BJ (cell line): ENCODE results near the gene CLIP3. TPM values are rescaled to one million over a fixed set of nuclear protein-coding genes. Genes with fewer than 3 reads are reported as not detected.
"Not testable (repeated sequence)": the region's sequence is repeated elsewhere in the genome, so short reads cannot be mapped to it uniquely, and the experiment has no call there.

Source experiments
- CTCF ChIA-PET: fragments of 350-600 bp; formaldehyde crosslinking; extraction: SDS; loops from one replicate; lab custom pipeline; 2021; ENCODE audit warnings: antibody characterized with exemption, inconsistent platforms; lab: Yijun Ruan, JAX
- POLR2A ChIA-PET: fragments of 300-600 bp; sonication (Branson Sonifier 250); formaldehyde crosslinking; extraction: SDS; loops from one replicate; lab custom pipeline; 2021; ENCODE audit warnings: antibody characterized with exemption; lab: Charles Lee
- DNase-seq: peaks from one replicate; pipeline ENCODE4 v3.0.0-alpha.2; 2011; ENCODE audit warnings: low read depth
- H3K27me3 ChIP-seq: 2 replicates; pipeline ENCODE4 v1.6.0; 2011; ENCODE audit warnings: low read length; ENCODE audit not compliant: control insufficient read depth, insufficient read depth
- H3K36me3 ChIP-seq: 2 replicates; pipeline ENCODE4 v1.5.1; 2011; ENCODE audit warnings: low read length; ENCODE audit not compliant: control insufficient read depth, insufficient read depth
- H3K4me3 ChIP-seq: 2 replicates; pipeline ENCODE4 v1.5.1; 2011; ENCODE audit warnings: low read depth, mild to moderate bottlenecking, control low read depth, low read length
- CTCF ChIP-seq: IDR thresholded peaks from 2 replicates; pipeline ENCODE4 v1.5.1; 2011; ENCODE audit warnings: low read depth, mild to moderate bottlenecking, control low read depth, inconsistent platforms, low read length, moderate library complexity; ENCODE audit not compliant: insufficient read depth
- polyA plus RNA-seq: library from polyadenylated mRNA; depleted of rRNA; stranded (reverse); fragments of >200 nt; gene quantifications from 2 replicates; pipeline ENCODE4 v1.2.3, GENCODE V29; 2011

The CLIP3 gene
- polyA plus RNA-seq, 1 experiment, result 23.9 TPM

- CTCF ChIA-PET, result no interaction called here
- Histone ChIP-seq H3K27me3 (no peaks in the 10 kb centered on the region), H3K4me3 (no peak overlapping the region), H3K36me3 (no peaks in the 10 kb centered on the region)
- POLR2A ChIA-PET, result no interaction called here
- TF ChIP-seq CTCF, result no peak
- DNase-seq, result no peak
Observed at GRCh38 chr19:36049080-36049698, 16.5 kb upstream of the CLIP3 start.

GRCh38 chr19:36047835-36048234, 15.2 kb upstream of the CLIP3 start:
- POLR2A ChIA-PET, result interaction anchor here (0.6 kb wide), 1 partner anchor 239 kb away, joined by 21 read pairs; no protein-coding TSS in a partner anchor
- TF ChIP-seq CTCF, result no peak
- DNase-seq, result no peak

GRCh38 chr19:36046443-36047050, 13.9 kb upstream of the CLIP3 start:
- ChIA-PET CTCF (interaction anchor here (0.6 kb wide), 1 partner anchor 9 kb away, joined by 3 read pairs; no protein-coding TSS in a partner anchor), POLR2A (no interaction called here)
- H3K27me3 ChIP-seq, result no peaks in the 10 kb centered on the region
- no peak overlapping the region for H3K4me3 ChIP-seq
- no peaks in the 10 kb centered on the region for H3K36me3 ChIP-seq
- TF ChIP-seq CTCF, result no peak
- no peak for DNase-seq

More at GRCh38 chr19:36047835-36048234, 15.2 kb upstream of the CLIP3 start:
- Histone ChIP-seq H3K27me3 (no peaks in the 10 kb centered on the region), H3K36me3 (no peaks in the 10 kb centered on the region), H3K4me3 (no peak overlapping the region)
- CTCF ChIA-PET, result no interaction called here

- no peaks in the 10 kb centered on the region; the same call in 1 of the 2 replicates for H3K36me3 ChIP-seq
- CTCF ChIA-PET, result interaction anchor here (1.1 kb wide), 1 partner anchor 84 kb away, joined by 3 read pairs; no protein-coding TSS in a partner anchor
- no peaks in the 10 kb centered on the region for H3K27me3 ChIP-seq
- POLR2A ChIA-PET, result no interaction called here
- no peak overlapping the region for H3K4me3 ChIP-seq
- DNase-seq, result no peak
- TF ChIP-seq CTCF, result no peak
Observed at GRCh38 chr19:36043952-36044351, 11.3 kb upstream of the CLIP3 start.

- Histone ChIP-seq H3K36me3 (peaks cover 1% of the 10 kb centered on the region), H3K27me3 (no peaks in the 10 kb centered on the region), H3K4me3 (no peak overlapping the region)
- POLR2A ChIA-PET, result interaction anchor here (1.1 kb wide), 1 partner anchor 28 kb away, joined by 12 read pairs; the partner anchor contains the start of gene ALKBH6
- DNase-seq, result peak; percentile 71
- CTCF ChIA-PET, result interaction anchor here (0.7 to 1.3 kb wide), 5 partner anchors 9 to 86 kb away, joined by 3 to 7 read pairs (median 3); partner anchors contain the start of genes CLIP3 and THAP8
- TF ChIP-seq CTCF, result no peak
Observed at GRCh38 chr19:36041831-36042230, 9.2 kb upstream of the CLIP3 start.

GRCh38 chr19:36041092-36041491, 8.4 kb upstream of the CLIP3 start:
- not testable (repeated sequence) for H3K27me3 ChIP-seq, H3K36me3 ChIP-seq, DNase-seq, H3K4me3 ChIP-seq
- ChIA-PET CTCF (interaction anchor here (1.3 kb wide), 1 partner anchor 87 kb away, joined by 4 read pairs; no protein-coding TSS in a partner anchor), POLR2A (interaction anchor here (1.1 kb wide), 1 partner anchor 27 kb away, joined by 12 read pairs; the partner anchor contains the start of gene ALKBH6)
